Measurements from ENCODE around the gene SESN1.

DNA sequence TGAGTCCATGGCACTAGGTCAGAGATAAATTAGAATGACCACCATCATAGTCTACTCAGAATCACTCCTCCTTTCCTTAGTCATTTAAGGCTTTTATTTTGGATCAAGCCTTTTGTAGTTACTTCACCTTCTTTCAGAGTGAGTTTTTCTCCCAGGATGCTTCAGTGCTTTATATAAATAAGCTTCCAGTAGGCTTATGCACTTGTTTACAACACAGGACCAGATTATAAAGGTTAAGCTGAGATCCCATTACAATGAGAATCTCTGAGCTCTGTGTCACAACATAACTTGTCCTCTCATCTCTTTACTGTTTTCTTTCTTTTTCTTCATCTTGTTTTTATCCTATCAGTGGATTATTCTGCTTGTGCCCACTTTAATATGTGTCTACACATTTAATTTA, 48.5 kb upstream of the SESN1 start:
- no peak for TF ChIP-seq CTCF (IDR thresholded peaks at IDR 0.05)
- TF ChIP-seq EZH2 (IDR thresholded peaks at IDR 0.05): no peak

Measured in neural progenitor cell (in vitro differentiated cells).